IPS-18a (cell line): Measurements from ENCODE around the gene MAPK8IP3.
"Not testable (repeated sequence)": the region's sequence is repeated elsewhere in the genome, so short reads cannot be mapped to it uniquely, and the experiment has no call there.

Experiments
- H3K27ac ChIP-seq: one replicate; pipeline ENCODE4 v1.5.1; 2013; ENCODE audit warnings: low read length
- H3K27me3 ChIP-seq: one replicate; pipeline ENCODE4 v1.6.1; 2013; ENCODE audit warnings: mild to moderate bottlenecking, low read length; ENCODE audit not compliant: control insufficient read depth, insufficient read depth
- H3K36me3 ChIP-seq: one replicate; pipeline ENCODE4 v1.6.1; 2013; ENCODE audit warnings: low read depth, low read length; ENCODE audit not compliant: control insufficient read depth
- H3K4me1 ChIP-seq: one replicate; pipeline ENCODE4 v1.6.1; 2013; ENCODE audit warnings: low read depth, low read length; ENCODE audit not compliant: control insufficient read depth
- H3K4me3 ChIP-seq: one replicate; pipeline ENCODE4 v1.5.1; 2013; ENCODE audit warnings: low read length
- H3K9ac ChIP-seq: one replicate; pipeline ENCODE4 v1.6.1; 2013; ENCODE audit warnings: mild to moderate bottlenecking, low read length, moderate library complexity
- H3K9me3 ChIP-seq: one replicate; pipeline ENCODE4 v1.6.1; 2013; ENCODE audit warnings: low read depth, low read length; ENCODE audit not compliant: control insufficient read depth

The MAPK8IP3 gene

DNA sequence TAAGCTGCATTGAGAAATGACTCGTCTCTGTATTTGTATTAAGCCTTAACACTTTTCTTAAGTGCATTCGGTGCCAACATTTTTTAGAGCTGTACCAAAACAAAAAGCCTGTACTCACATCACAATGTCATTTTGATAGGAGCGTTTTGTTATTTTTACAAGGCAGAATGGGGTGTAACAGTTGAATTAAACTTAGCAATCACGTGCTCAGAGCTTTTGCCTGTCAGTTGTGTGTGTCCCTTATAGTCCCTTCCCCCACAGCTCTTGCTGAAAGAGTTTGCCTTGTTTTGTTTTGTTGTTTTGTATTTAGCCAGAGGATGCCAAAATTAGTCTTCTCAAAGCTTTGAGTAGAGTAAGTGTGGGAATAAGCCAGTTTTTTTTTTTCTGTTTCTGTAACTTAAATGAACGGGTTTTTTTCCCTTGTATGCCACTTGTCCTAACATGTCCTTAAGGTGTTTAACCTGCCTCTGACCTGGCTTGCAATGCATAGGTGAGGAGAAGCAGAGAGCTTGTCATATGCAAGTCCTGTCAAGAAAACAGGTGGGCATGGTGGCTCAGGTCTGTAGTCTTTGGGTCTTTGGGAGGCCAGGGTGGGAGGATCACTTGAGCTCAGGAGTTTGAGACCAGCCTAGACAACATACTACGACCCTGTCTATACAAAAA lies 4.6 kb upstream of the MAPK8IP3 start:
- no peak overlapping the region for H3K4me3 ChIP-seq
- H3K9ac ChIP-seq = no peak overlapping the region
- H3K27me3 ChIP-seq = no peaks in the 10 kb centered on the region
- H3K36me3 ChIP-seq = peaks cover 61% of the 10 kb centered on the region
- H3K27ac ChIP-seq = no peak overlapping the region
- no peaks in the 10 kb centered on the region for H3K4me1 ChIP-seq
- no peaks in the 10 kb centered on the region for H3K9me3 ChIP-seq

DNA sequence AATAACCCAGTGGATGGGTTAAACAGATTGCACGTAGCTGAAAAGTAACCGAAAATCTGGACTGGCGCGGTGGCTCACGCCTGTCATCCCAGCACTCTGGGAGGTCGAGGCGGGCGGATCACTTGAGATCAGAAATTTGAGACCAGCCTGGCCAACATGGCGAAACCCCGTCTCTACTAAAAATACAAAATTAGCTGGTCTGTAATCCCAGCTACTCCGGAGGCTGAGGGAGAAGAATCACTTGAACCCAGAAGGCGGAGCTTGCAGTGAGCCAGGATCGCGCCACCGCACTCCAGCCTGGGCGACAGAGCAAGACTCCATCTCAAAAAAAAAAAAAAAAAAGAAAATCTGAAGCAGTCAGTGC lies 689 bp upstream of the MAPK8IP3 start:
- Histone ChIP-seq H3K36me3 (peaks cover 23% of the 10 kb centered on the region), H3K9ac (peak overlapping the region; percentile 84)

DNA sequence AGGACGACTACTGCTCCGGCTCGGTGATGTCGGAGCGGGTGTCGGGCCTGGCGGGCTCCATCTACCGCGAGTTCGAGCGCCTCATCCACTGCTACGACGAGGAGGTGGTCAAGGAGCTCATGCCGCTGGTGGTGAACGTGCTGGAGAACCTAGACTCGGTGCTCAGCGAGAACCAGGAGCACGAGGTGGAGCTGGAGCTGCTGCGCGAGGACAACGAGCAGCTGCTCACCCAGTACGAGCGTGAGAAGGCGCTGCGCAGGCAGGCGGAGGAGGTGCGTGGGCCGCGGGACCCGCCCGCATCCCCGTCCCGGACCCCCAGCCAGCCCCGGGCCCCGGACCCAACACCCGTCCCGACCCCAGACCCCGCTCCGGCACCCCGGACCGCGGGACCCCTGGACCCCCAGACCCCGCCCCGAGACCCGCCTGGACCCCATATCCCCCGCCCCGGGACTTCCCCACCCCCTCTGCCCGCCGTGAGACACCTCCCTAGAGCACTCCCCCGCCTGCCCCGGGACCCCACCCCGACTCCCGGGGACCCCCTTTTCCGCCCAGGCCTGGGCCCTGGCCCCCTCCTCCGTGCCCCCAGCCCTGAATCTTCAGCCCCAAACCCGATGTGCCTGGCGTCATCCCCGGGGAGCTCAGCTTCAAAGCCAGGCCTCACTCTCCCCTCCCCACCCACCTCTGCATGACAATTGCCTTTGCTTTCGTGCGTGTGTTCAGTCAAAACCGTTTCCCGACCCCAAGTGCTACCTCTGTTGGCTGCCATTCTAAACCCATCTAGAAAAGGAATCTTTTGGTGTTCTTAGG lies 594 bp downstream of the MAPK8IP3 start:
- Histone ChIP-seq H3K4me3 (peak overlapping the region; percentile 91), H3K27me3 (no peaks in the 10 kb centered on the region), H3K4me1 (peaks cover 5% of the 10 kb centered on the region), H3K9ac (peak overlapping the region; percentile 84), H3K36me3 (peaks cover 10% of the 10 kb centered on the region), H3K27ac (no peak overlapping the region), H3K9me3 (no peaks in the 10 kb centered on the region)

More for the DNA sequence above, 689 bp upstream of the MAPK8IP3 start:
- not testable (repeated sequence) for H3K27me3 ChIP-seq, H3K9me3 ChIP-seq, H3K4me1 ChIP-seq
- H3K27ac ChIP-seq = peak overlapping the region; percentile 66
- H3K4me3 ChIP-seq = peak overlapping the region; percentile 91

DNA sequence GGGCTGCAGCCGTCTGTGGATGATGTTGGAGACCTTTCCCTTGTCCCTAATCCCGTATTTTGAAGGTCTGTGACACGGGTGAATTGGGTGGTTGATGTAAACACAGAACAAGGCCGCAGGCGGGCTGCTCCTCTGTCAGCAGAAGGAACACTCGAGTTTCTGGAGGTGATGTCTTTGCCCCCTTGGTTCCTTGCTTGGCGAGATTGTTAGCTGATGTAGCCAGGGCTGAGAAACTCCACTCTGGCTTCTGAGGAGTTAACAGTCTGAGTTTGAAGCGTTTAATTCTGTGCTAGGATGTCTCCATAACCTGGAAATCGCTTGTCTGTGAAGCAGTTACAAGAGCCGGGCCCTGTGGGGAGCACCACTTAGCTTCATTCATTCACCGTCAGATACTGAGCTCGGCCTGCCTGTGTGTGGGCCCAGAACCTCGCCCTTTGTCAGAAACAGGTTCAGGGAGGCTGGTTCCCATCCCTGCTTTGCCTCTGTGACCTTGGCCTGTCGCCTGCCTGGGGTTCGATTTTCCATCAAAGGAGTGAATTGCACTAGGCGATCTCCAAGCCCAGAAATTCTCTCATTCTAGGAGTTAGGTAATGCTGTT lies 1.3 kb downstream of the MAPK8IP3 start:
- H3K27ac ChIP-seq = no peak overlapping the region
- no peaks in the 10 kb centered on the region for H3K9me3 ChIP-seq
- H3K27me3 ChIP-seq = no peaks in the 10 kb centered on the region
- H3K4me1 ChIP-seq = peaks cover 5% of the 10 kb centered on the region
- H3K4me3 ChIP-seq = peak overlapping the region; percentile 91
- peak overlapping the region; percentile 26 for H3K9ac ChIP-seq
- peaks cover 3% of the 10 kb centered on the region for H3K36me3 ChIP-seq

DNA sequence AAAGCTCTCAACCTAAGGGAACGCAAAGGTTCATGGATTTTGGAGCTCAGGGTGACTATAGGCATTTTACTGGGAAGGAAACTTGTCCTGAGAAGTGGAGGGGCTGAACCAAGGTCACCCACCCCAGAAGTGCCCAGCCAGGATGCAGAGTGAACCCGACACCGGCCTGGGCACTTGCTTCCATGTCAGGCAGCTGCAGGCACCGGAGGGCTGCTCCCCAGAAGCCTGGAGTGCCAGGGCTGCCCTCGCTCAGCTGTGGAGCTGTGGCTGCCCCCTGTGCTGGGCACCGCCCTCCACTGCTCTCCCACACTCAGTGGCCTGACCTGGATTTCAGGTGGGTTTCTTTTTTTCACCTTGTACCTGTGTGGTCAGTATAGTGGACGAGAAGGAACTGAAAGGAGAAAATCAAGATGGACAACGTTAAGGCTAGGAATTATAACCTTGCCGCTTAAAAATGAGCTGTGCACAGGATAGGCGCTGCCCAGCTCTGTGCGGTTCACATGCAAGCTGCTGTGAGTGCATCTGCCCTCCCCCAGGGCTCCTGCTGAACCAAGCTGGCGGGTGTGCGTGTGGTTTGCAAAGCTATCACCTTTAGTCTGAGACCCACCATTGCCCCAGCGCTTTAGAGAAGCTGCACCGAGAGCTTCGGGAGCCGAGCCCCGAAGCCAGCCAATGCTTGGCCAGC lies 2.2 kb downstream of the MAPK8IP3 start:
- Histone ChIP-seq H3K9ac (no peak overlapping the region), H3K36me3 (no peaks in the 10 kb centered on the region), H3K4me1 (peaks cover 5% of the 10 kb centered on the region), H3K4me3 (no peak overlapping the region), H3K9me3 (no peaks in the 10 kb centered on the region), H3K27ac (no peak overlapping the region), H3K27me3 (no peaks in the 10 kb centered on the region)

DNA sequence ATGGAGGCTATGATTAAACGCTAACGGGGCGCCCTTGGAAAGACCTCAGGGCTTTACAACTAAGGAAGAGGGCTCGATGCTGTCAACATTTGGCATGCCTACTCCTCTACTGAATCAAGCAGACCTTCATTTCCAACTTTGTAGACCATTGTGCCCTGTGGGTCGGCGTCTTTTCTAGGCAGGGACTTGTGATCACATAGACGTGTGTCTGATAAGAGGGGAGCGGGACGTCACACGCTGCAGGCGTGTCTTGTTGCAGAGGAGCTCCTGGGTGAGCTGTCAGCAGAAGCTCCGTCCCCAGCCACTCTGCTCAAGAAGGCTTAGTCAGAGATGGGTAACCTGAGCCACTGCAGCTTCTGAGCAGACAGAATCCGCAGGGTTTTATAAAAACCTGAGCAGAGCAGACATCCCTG lies 2.8 kb downstream of the MAPK8IP3 start:
- Histone ChIP-seq H3K36me3 (no peaks in the 10 kb centered on the region), H3K4me1 (peaks cover 11% of the 10 kb centered on the region), H3K27ac (no peak overlapping the region), H3K9me3 (no peaks in the 10 kb centered on the region), H3K4me3 (no peak overlapping the region), H3K27me3 (no peaks in the 10 kb centered on the region), H3K9ac (no peak overlapping the region)

DNA sequence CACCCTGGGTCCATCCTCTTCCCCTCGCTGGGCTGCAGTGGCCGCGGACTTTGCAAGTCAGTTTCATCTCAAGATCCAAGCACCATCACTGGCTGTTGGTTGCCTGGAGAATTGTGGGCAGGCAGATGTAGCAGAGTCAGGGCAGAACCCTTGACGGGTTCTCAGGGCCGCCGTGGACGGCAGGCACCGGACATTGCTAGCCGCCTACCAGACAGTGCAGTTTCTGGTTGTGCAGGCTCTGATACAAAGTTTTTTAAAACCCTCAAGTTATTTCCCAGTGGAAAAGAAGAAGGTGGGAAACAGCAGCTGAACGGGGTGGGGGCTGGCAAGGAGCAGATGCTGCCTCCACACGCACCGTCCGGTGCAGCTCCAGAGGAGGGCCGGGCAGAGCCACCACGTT lies 3.4 kb downstream of the MAPK8IP3 start:
- no peaks in the 10 kb centered on the region for H3K27me3 ChIP-seq
- no peak overlapping the region for H3K4me3 ChIP-seq
- H3K9ac ChIP-seq = no peak overlapping the region
- peaks cover 17% of the 10 kb centered on the region for H3K4me1 ChIP-seq
- H3K9me3 ChIP-seq = no peaks in the 10 kb centered on the region
- H3K36me3 ChIP-seq = no peaks in the 10 kb centered on the region
- no peak overlapping the region for H3K27ac ChIP-seq

DNA sequence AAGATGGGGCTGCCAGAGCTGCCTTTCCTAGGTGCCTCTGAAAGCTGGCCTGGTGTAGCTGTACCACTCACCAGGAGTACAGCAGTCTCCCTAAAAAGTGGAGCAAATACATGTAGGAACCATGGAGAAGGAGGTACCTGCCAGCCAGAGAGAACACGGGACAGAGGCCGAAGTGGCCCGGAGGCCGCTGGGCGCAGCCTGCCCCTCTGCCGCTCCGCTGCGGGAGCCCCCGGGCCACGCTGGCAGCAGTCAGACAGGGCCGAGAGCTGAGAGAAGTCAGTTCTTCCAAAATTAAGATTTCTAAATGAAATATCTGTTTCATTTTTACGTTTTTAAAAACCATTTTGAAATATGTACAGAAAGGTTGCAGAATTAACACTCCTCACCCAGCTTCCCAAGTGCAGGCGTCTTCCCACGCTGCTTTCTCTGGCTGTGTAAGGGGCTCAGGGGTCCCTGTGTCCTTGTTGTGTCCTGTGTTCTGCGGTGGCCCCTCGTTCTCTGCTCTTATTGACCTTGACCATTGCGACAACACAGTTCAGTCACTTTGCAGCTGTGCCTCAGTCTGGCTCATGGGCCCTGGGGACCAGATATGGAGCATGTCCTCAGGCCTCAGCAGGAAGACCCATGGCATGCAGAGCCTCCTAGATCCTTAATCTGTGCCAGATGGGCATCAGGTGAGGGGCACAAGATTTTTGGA lies 5.0 kb downstream of the MAPK8IP3 start:
- Histone ChIP-seq H3K36me3 (no peaks in the 10 kb centered on the region), H3K27ac (no peak overlapping the region), H3K4me3 (no peak overlapping the region), H3K9me3 (no peaks in the 10 kb centered on the region), H3K9ac (no peak overlapping the region), H3K4me1 (peaks cover 19% of the 10 kb centered on the region), H3K27me3 (no peaks in the 10 kb centered on the region)

DNA sequence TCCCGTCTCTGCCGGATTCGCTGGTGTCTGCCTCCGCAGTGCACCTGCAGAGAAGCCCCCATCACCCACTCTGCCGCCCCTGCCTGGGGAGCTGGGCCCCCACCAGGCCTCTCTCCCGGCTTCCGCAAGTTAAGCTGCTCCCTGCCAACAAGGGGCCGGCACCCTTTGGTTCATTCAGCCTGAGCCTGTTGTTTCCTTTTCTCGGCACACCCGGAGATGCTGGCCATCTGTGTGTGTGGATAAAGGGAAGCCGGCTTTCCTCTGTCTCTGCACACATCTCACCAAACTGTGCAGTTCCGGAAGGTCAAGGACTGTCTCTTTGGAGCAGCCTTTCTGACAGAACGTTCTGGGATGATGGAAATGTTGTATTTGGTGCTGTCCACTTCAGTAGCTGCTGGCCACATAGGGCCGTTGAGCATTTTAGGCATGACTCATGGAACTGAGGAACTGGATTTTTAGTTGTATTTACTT lies 6.8 kb downstream of the MAPK8IP3 start:
- Histone ChIP-seq H3K4me1 (peaks cover 14% of the 10 kb centered on the region), H3K27me3 (no peaks in the 10 kb centered on the region), H3K36me3 (no peaks in the 10 kb centered on the region), H3K9me3 (no peaks in the 10 kb centered on the region), H3K4me3 (no peak overlapping the region), H3K9ac (no peak overlapping the region), H3K27ac (no peak overlapping the region)

DNA sequence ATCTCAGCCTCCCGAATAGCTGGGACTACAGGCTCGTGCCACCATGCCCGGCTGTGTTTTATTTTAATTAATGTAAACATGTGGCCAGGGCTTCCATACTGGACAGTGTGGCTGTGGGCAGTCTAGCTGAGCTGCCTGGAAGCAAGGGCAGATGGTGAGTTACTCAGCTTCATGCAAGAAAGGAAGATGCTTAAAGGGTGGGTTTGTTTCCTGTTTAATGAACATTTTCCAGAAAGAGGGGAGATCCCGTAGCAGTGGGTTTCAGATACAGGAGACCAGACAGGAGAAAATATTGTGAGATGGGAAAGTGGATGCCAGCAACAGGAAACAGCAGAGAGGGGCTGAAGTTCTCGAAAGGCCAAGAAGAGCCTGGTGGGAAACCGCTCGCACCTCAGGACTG lies 7.3 kb downstream of the MAPK8IP3 start:
- H3K36me3 ChIP-seq = no peaks in the 10 kb centered on the region
- H3K9ac ChIP-seq = no peak overlapping the region
- H3K27ac ChIP-seq = no peak overlapping the region
- no peaks in the 10 kb centered on the region for H3K27me3 ChIP-seq
- H3K4me3 ChIP-seq = no peak overlapping the region
- H3K9me3 ChIP-seq = no peaks in the 10 kb centered on the region
- peaks cover 14% of the 10 kb centered on the region for H3K4me1 ChIP-seq

DNA sequence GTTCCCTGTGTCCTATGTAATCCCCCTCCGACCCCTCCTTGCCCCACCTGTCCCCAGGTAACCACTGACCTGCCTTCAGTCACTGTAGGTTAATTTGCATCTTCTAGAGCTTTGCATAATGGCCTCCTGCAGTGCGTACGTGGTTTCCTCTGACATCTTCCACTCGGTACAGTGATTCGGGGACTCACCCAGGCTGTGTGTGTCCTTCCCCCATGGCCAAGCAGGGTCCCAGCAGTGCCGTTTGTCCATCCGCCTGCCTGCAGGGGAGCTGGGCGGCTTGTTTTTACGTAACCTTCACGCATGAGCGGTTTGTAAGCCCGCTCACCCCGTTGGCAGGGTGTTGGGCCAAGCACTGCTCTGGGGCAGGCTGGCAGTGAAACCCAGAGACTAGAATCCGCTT lies 7.9 kb downstream of the MAPK8IP3 start:
- Histone ChIP-seq H3K4me1 (peaks cover 14% of the 10 kb centered on the region), H3K9ac (no peak overlapping the region), H3K4me3 (no peak overlapping the region), H3K27me3 (no peaks in the 10 kb centered on the region), H3K27ac (no peak overlapping the region), H3K9me3 (no peaks in the 10 kb centered on the region), H3K36me3 (no peaks in the 10 kb centered on the region)
